Thymus (tissue), 11 donors: ENCODE results near the gene RNF157. TPM values are rescaled to one million over a fixed set of nuclear protein-coding genes. Genes with fewer than 3 reads are reported as not detected.

Experiments
- DNase-seq, 9 donors: peaks; one replicate each; pipeline ENCODE4 v3.0.0-alpha.2; 2013; ENCODE audit warnings: low spot score in 9 of 9, low read depth in 6 of 9, missing footprints in 1 of 9
- H3K27ac ChIP-seq, 2 donors: one replicate each; pipeline ENCODE4 v1.5.1; 2013; ENCODE audit warnings: control low read depth in 1 of 2, low read depth in 1 of 2, low read length in 1 of 2, mild to moderate bottlenecking in 1 of 2, moderate library complexity in 1 of 2
- H3K27me3 ChIP-seq, 2 donors: one replicate each; pipeline ENCODE4 v1.5.1; 2013; ENCODE audit warnings: low read length in 1 of 2; ENCODE audit not compliant: control insufficient read depth in 2 of 2, insufficient read depth in 1 of 2
- H3K36me3 ChIP-seq, 2 donors: one replicate each; pipeline ENCODE4 v1.5.1; 2013; ENCODE audit warnings: low read length in 1 of 2, mild to moderate bottlenecking in 1 of 2, moderate library complexity in 1 of 2; ENCODE audit not compliant: control insufficient read depth in 2 of 2, insufficient read depth in 2 of 2
- H3K4me1 ChIP-seq, 2 donors: one replicate each; pipeline ENCODE4 v1.5.1; 2013; ENCODE audit warnings: low read length in 2 of 2; ENCODE audit not compliant: control insufficient read depth in 2 of 2, insufficient read depth in 2 of 2
- H3K4me3 ChIP-seq, 2 donors: one replicate each; pipeline ENCODE4 v1.5.1; 2013; ENCODE audit warnings: low read length in 2 of 2, control low read depth in 1 of 2, mild to moderate bottlenecking in 1 of 2
- H3K9me3 ChIP-seq, 2 donors: one replicate each; pipeline ENCODE4 v1.5.1; 2013; ENCODE audit warnings: low read length in 1 of 2, mild to moderate bottlenecking in 1 of 2; ENCODE audit not compliant: control insufficient read depth in 2 of 2, insufficient read depth in 1 of 2
- WGBS: extraction: QIAGEN DNeasy Blood & Tissue Kit; methylation state at CpG from one replicate; pipeline ENCODE4 v1.1.7; 2013; 5-methylcytosine and 5-hydroxymethylcytosine counted together
- polyA plus RNA-seq: library from polyadenylated mRNA; stranded (reverse); fragments of 200-250 nt; gene quantifications from one replicate; pipeline ENCODE4 v1.2.3, GENCODE V29; 2013
- total RNA-seq: library from RNA; stranded (reverse); fragments of 120-200 nt; gene quantifications from one replicate; pipeline ENCODE4 v1.2.4, GENCODE V29; 2013
- donor health status: healthy.

RNF157 gene
- total and polyA plus RNA-seq, 2 donors, result 0.61 to 1.6 TPM

- peaks cover 7 to 12% of the 10 kb centered on the region in 2 donors for H3K27me3 ChIP-seq
- DNase-seq, result no peak
- 91% methylated on average over 19 of the region's 19 CpGs for WGBS
Measured at GRCh38 chr17:76119409-76120371, 120.6 kb downstream of the RNF157 start.

GRCh38 chr17:76115138-76115754 is 125.0 kb downstream of the RNF157 start:
- DNase-seq, result no peak
- no peaks in the 10 kb centered on the region for H3K36me3 ChIP-seq
- no peak overlapping the region for H3K27ac ChIP-seq
- H3K27me3 ChIP-seq, result peaks cover 0 to under 1% of the 10 kb centered on the region in 2 donors
- no peak overlapping the region for H3K4me3 ChIP-seq
- no peaks in the 10 kb centered on the region for H3K4me1 ChIP-seq
- whole genome bisulfite sequencing, result 96% methylated on average over 7 of the region's 7 CpGs
- no peaks in the 10 kb centered on the region for H3K9me3 ChIP-seq

More at GRCh38 chr17:76119409-76120371, 120.6 kb downstream of the RNF157 start:
- Histone ChIP-seq H3K9me3 (no peaks in the 10 kb centered on the region), H3K36me3 (no peaks in the 10 kb centered on the region), H3K27ac (no peak overlapping the region), H3K4me3 (no peak overlapping the region), H3K4me1 (peaks cover 3 to 12% of the 10 kb centered on the region in 2 donors)

GRCh38 chr17:76111956-76112355 is 128.3 kb downstream of the RNF157 start:
- no peak overlapping the region for H3K4me3 ChIP-seq
- no peaks in the 10 kb centered on the region for H3K36me3 ChIP-seq
- no peaks in the 10 kb centered on the region for H3K4me1 ChIP-seq
- WGBS, result 81% methylated on average over 2 of the region's 2 CpGs
- H3K27me3 ChIP-seq, result no peaks in the 10 kb centered on the region
- H3K9me3 ChIP-seq, result no peaks in the 10 kb centered on the region
- no peak for DNase-seq
- H3K27ac ChIP-seq, result no peak overlapping the region

- WGBS, result 91% methylated on average over 6 of the region's 6 CpGs
- peaks cover 0 to 8% of the 10 kb centered on the region in 2 donors for H3K9me3 ChIP-seq
- no peak overlapping the region for H3K27ac ChIP-seq
- H3K4me1 ChIP-seq, result peaks cover 14 to 16% of the 10 kb centered on the region in 2 donors
- H3K36me3 ChIP-seq, result no peaks in the 10 kb centered on the region
- no peak overlapping the region for H3K4me3 ChIP-seq
- peak in 1 of 9 donors; percentile 35 for DNase-seq
- H3K27me3 ChIP-seq, result no peaks in the 10 kb centered on the region
Measured at GRCh38 chr17:76107509-76107908, 132.8 kb downstream of the RNF157 start.

- Histone ChIP-seq H3K36me3 (peaks cover under 1 to 3% of the 10 kb centered on the region in 2 donors), H3K4me1 (peaks cover 20% of the 10 kb centered on the region in 2 donors), H3K27ac (no peak overlapping the region), H3K27me3 (no peaks in the 10 kb centered on the region), H3K9me3 (peaks cover 0 to 8% of the 10 kb centered on the region in 2 donors), H3K4me3 (no peak overlapping the region)
- WGBS, result 93% methylated on average over 3 of the region's 3 CpGs
- DNase-seq, result no peak
Measured at GRCh38 chr17:76106703-76107102, 133.6 kb downstream of the RNF157 start.

GRCh38 chr17:76104896-76105231 is 135.4 kb downstream of the RNF157 start:
- Histone ChIP-seq H3K36me3 (peaks cover 12 to 22% of the 10 kb centered on the region in 2 donors), H3K4me1 (peaks cover 20% of the 10 kb centered on the region in 2 donors), H3K27ac (no peak overlapping the region), H3K9me3 (peaks cover 0 to 8% of the 10 kb centered on the region in 2 donors), H3K4me3 (no peak overlapping the region), H3K27me3 (no peaks in the 10 kb centered on the region)
- no peak for DNase-seq
- 78% methylated on average over 5 of the region's 5 CpGs for WGBS

GRCh38 chr17:76104140-76104895 is 136.0 kb downstream of the RNF157 start:
- Histone ChIP-seq H3K27me3 (no peaks in the 10 kb centered on the region), H3K36me3 (peaks cover 18 to 25% of the 10 kb centered on the region in 2 donors), H3K27ac (peak overlapping the region; percentile 64 to 85), H3K4me3 (peak overlapping the region; percentile 72 to 89), H3K9me3 (peaks cover 0 to 8% of the 10 kb centered on the region in 2 donors), H3K4me1 (peaks cover 20% of the 10 kb centered on the region in 2 donors)
- 86% methylated on average over 29 of the region's 29 CpGs for WGBS
- no peak for DNase-seq

- H3K27ac ChIP-seq, result peak within 1 kb of the TSS; percentile 64 to 85
- H3K9me3 ChIP-seq, result peaks cover 0 to 8% of the 10 kb centered on the region in 2 donors
- no peaks in the 10 kb centered on the region for H3K27me3 ChIP-seq
- DNase-seq, result peak; percentile 79 to 98 (median 96)
- H3K4me3 ChIP-seq, result peak within 1 kb of the TSS; percentile 72 to 89
- WGBS, result 6% methylated on average over 55 of the region's 55 CpGs
- H3K4me1 ChIP-seq, result peaks cover 20% of the 10 kb centered on the region in 2 donors
- H3K36me3 ChIP-seq, result peaks cover 23 to 25% of the 10 kb centered on the region in 2 donors
Measured at GRCh38 chr17:76103274-76104139, 136.8 kb downstream of the RNF157 start, which contains the start of gene EXOC7. TSS of gene EXOC7 (minus strand) at chr17:76103787. CDS start at chr17:76103692, 95 bp downstream.
